Smooth muscle cell (in vitro differentiated cells): Measurements from ENCODE around the gene NHSL2. TPM values are rescaled to one million over a fixed set of nuclear protein-coding genes. Genes with fewer than 3 reads are reported as not detected.

Experiments used
- DNase-seq: peaks from one replicate; lab custom pipeline; 2025; ENCODE audit not compliant: unreplicated experiment; lab: John Stamatoyannopoulos, UW
- H2AFZ ChIP-seq: fragments of 200-600 bp; sonication (generic); 2 replicates; pipeline ENCODE4 v1.6.0; 2016; ENCODE audit warnings: antibody characterized with exemption, low read depth, mild to moderate bottlenecking
- H3F3A ChIP-seq: fragments of 200-600 bp; sonication (generic); 2 replicates; pipeline ENCODE4 v1.6.0; 2017; ENCODE audit warnings: antibody characterized with exemption, low read depth
- H3K27ac ChIP-seq: fragments of 200-600 bp; sonication (generic); 2 replicates; pipeline ENCODE4 v1.5.1; 2016; ENCODE audit warnings: low read depth, mild to moderate bottlenecking
- H3K27me3 ChIP-seq: fragments of 200-600 bp; sonication (generic); 2 replicates; pipeline ENCODE4 v1.6.1; 2016; ENCODE audit warnings: low read depth, mild to moderate bottlenecking
- H3K36me3 ChIP-seq: fragments of 200-600 bp; sonication (generic); 2 replicates; pipeline ENCODE4 v1.5.1; 2016; ENCODE audit warnings: low read depth
- H3K4me1 ChIP-seq: fragments of 200-600 bp; sonication (generic); 2 replicates; pipeline ENCODE4 v1.5.1; 2016; ENCODE audit warnings: low read depth
- H3K4me2 ChIP-seq: fragments of 200-600 bp; sonication (generic); 2 replicates; pipeline ENCODE4 v1.6.0; 2016; ENCODE audit warnings: mild to moderate bottlenecking
- H3K4me3 ChIP-seq: fragments of 200-600 bp; sonication (generic); 2 replicates; pipeline ENCODE4 v1.5.1; 2016; ENCODE audit warnings: mild to moderate bottlenecking
- H3K79me2 ChIP-seq: fragments of 200-600 bp; sonication (generic); 2 replicates; pipeline ENCODE4 v1.6.0; 2016; ENCODE audit warnings: low read depth, mild to moderate bottlenecking
- H3K9ac ChIP-seq: fragments of 200-600 bp; sonication (generic); 2 replicates; pipeline ENCODE4 v1.6.0; 2016; ENCODE audit warnings: low read depth
- H3K9me3 ChIP-seq: fragments of 200-600 bp; sonication (generic); replicated peaks from 2 replicates; pipeline ENCODE4 v1.5.1; 2016; ENCODE audit warnings: low read depth
- H4K20me1 ChIP-seq: fragments of 200-600 bp; sonication (generic); 2 replicates; pipeline ENCODE4 v1.6.0; 2016; ENCODE audit warnings: low read depth
- WGBS: methylation state at CpG from one replicate; pipeline ENCODE4 v1.1.7; 2016; ENCODE audit warnings: low lambda C conversion rate; 5-methylcytosine and 5-hydroxymethylcytosine counted together
- polyA plus RNA-seq: library from polyadenylated mRNA; unstranded; fragments of >200 nt; fragmentation: Nextera tagmentation; extraction: Ambion mirVana; gene quantifications from 2 replicates; pipeline ENCODE4 v1.2.1, GENCODE V29; 2016
- total RNA-seq: library from RNA; depleted of rRNA; stranded (reverse); fragments of >200 nt; gene quantifications from 2 replicates; pipeline ENCODE4 v1.2.3, GENCODE V29; 2014
- TF ChIP-seq, protein P1 (sequence below): fragments of 200-600 bp; sonication (generic); IDR thresholded peaks from 2 replicates; pipeline ENCODE4 v1.5.1; 2017; ENCODE audit warnings: borderline replicate concordance, mild to moderate bottlenecking, antibody characterized with exemption; ENCODE audit not compliant: insufficient read depth, poor library complexity, severe bottlenecking

Gene NHSL2
- total and polyA plus RNA-seq, 2 experiments from 2014 or later: 2.9 to 3.3 TPM

DNA sequence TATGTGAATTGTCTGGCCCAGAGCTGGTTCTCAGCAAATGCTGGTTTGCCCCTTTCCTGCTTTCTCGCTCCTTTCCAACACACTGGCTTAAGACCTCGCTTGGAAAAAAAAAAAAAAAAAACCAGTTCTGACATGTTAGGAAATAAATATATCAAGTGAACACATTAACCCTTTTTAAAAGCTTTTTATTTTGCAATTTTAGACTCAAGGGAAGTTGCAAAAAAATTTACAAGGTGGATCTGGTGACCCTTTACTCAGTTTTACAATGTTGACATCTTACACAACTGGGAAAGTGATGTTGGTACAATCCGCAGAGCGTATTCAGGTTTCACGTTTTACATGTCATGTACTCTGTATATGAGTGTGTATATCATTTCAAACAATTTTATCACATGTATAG is 121.0 kb downstream of the NHSL2 start:
- Histone ChIP-seq H4K20me1 (no peaks in the 10 kb centered on the region), H3K4me1 (no peaks in the 10 kb centered on the region), H3K79me2 (peaks cover 5% of the 10 kb centered on the region), H3K36me3 (no peaks in the 10 kb centered on the region), H3K4me2 (no peak overlapping the region), H3K9ac (no peak overlapping the region), H3K27ac (no peak overlapping the region), H3K27me3 (no peaks in the 10 kb centered on the region), H3F3A (no peaks in the 10 kb centered on the region), H2AFZ (no peak overlapping the region), H3K4me3 (no peak overlapping the region), H3K9me3 (no peaks in the 10 kb centered on the region)
- no peak for DNase-seq
- TF ChIP-seq, protein P1, sequence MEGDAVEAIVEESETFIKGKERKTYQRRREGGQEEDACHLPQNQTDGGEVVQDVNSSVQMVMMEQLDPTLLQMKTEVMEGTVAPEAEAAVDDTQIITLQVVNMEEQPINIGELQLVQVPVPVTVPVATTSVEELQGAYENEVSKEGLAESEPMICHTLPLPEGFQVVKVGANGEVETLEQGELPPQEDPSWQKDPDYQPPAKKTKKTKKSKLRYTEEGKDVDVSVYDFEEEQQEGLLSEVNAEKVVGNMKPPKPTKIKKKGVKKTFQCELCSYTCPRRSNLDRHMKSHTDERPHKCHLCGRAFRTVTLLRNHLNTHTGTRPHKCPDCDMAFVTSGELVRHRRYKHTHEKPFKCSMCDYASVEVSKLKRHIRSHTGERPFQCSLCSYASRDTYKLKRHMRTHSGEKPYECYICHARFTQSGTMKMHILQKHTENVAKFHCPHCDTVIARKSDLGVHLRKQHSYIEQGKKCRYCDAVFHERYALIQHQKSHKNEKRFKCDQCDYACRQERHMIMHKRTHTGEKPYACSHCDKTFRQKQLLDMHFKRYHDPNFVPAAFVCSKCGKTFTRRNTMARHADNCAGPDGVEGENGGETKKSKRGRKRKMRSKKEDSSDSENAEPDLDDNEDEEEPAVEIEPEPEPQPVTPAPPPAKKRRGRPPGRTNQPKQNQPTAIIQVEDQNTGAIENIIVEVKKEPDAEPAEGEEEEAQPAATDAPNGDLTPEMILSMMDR: no peak
- 68% methylated on average over 5 of the region's 5 CpGs for WGBS

DNA sequence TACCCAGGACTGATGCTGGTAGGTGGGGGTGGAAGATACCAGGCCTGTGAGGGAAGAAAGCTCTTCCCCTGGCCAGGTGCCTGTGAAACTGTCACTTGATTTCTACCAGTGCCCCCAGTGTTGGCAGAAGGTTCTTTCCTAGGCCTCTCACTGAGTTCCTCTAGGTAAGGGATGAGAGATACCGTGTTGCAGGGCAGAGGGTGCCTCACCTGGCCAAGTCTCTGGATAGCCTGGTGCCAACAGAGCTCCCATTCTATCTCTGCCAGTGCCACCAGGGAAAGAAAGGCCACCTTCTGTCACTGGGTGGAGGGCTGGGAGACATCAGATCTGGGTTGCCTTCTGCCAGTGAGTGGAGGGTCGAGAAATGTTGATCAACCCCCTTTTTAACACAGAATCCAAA is 127.0 kb downstream of the NHSL2 start:
- Histone ChIP-seq H3K9me3 (no peaks in the 10 kb centered on the region), H3F3A (no peaks in the 10 kb centered on the region), H3K27me3 (no peaks in the 10 kb centered on the region), H3K4me2 (no peak overlapping the region), H4K20me1 (no peaks in the 10 kb centered on the region), H3K4me3 (no peak overlapping the region), H3K27ac (no peak overlapping the region), H3K4me1 (no peaks in the 10 kb centered on the region), H3K79me2 (peaks cover 5% of the 10 kb centered on the region), H3K36me3 (no peaks in the 10 kb centered on the region), H2AFZ (no peak overlapping the region), H3K9ac (no peak overlapping the region)
- TF ChIP-seq, protein P1: no peak
- WGBS: 60% methylated on average over 2 of the region's 2 CpGs
- no peak for DNase-seq

DNA sequence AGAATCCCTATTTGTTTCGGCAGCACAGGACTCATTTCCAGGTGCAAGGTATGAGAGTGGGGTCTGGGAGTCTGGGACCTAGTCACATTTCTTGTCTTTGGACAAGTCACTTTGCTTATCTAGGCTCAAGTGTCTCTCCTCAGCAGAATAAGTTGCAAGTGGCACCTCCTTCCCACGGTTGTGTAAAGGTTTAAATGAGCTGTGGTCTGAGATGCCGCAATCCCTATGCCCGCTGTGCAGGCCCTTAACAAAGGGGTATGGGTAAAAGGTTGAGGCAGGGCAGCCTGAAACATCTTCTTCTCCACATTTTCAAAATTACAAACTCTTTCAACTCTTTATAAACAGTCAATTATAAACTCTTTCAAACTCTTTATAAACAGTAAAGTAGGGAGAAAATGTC is 127.4 kb downstream of the NHSL2 start:
- no peak for DNase-seq
- Histone ChIP-seq H3K9ac (no peak overlapping the region), H3K4me1 (no peaks in the 10 kb centered on the region), H3K79me2 (peaks cover 5% of the 10 kb centered on the region), H3K36me3 (no peaks in the 10 kb centered on the region), H3K27me3 (no peaks in the 10 kb centered on the region), H2AFZ (no peak overlapping the region), H3K27ac (no peak overlapping the region), H3K9me3 (no peaks in the 10 kb centered on the region), H3K4me2 (no peak overlapping the region), H4K20me1 (no peaks in the 10 kb centered on the region), H3K4me3 (no peak overlapping the region), H3F3A (no peaks in the 10 kb centered on the region)
- WGBS: 87% methylated on average over 4 of the region's 4 CpGs
- TF ChIP-seq, protein P1: no peak

DNA sequence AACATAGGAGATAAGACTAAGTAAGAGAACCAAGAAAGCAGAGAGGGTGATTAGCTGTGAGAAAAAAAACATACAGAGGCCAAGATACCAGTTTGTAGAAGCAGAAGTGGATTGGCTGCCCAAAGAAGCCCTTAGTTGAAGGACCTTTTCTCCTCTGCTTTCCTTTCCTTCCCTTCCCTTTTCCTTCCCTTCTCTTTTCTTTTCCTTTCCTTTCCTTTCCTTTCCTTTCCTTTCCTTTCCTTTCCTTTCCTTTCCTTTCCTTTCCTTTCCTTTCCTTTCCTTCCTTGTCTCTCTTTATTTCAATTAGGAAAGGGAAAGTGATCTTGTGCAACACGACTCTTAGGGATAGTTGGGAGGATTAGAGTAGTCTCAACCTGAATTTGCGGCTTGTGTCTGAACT is 128.2 kb downstream of the NHSL2 start:
- TF ChIP-seq, protein P1: no peak
- no peak overlapping the region for H3K9ac ChIP-seq
- H2AFZ ChIP-seq: no peak overlapping the region
- H3K36me3 ChIP-seq: no peaks in the 10 kb centered on the region
- H3K79me2 ChIP-seq: peaks cover 5% of the 10 kb centered on the region
- no peaks in the 10 kb centered on the region for H3K9me3 ChIP-seq
- H3K4me2 ChIP-seq: no peak overlapping the region
- 69% methylated on average over 2 of the region's 2 CpGs for WGBS
- no peaks in the 10 kb centered on the region for H4K20me1 ChIP-seq
- H3K4me1 ChIP-seq: no peaks in the 10 kb centered on the region
- no peaks in the 10 kb centered on the region for H3F3A ChIP-seq
- no peak overlapping the region for H3K27ac ChIP-seq
- no peaks in the 10 kb centered on the region for H3K27me3 ChIP-seq
- DNase-seq: no peak
- H3K4me3 ChIP-seq: no peak overlapping the region
